Measurements from ENCODE around the gene HERPUD1.

GRCh38 chr16:56981729-56982271, 49.9 kb downstream of the HERPUD1 start:
- TF ChIP-seq ZNF444 (CRISPR knock-in tag; IDR thresholded peaks at IDR 0.05) (no peak), ZNF431 (CRISPR knock-in tag; IDR thresholded peaks at IDR 0.05) (no peak), GATAD2B (IDR thresholded peaks at IDR 0.05; ENCODE audit: borderline replicate concordance) (no peak), ZNF24 (IDR thresholded peaks at IDR 0.05) (no peak), RAD51 (IDR thresholded peaks at IDR 0.05; ENCODE audit: borderline replicate concordance, low read depth) (no peak), ZNF644 (tag; IDR thresholded peaks at IDR 0.05; ENCODE audit: low read depth) (no peak), ZNF407 (IDR thresholded peaks at IDR 0.05; ENCODE audit: low read depth) (no peak), RAD21 (CRISPR knock-in tag; conservative IDR thresholded peaks at IDR 0.05 in 1 of 2, IDR thresholded peaks at IDR 0.05 in 1 of 2) (no peak), DPF2 (IDR thresholded peaks at IDR 0.05) (no peak), POLR2A (conservative IDR thresholded peaks at IDR 0.05) (no peak)
- TF ChIP-seq, protein P1, sequence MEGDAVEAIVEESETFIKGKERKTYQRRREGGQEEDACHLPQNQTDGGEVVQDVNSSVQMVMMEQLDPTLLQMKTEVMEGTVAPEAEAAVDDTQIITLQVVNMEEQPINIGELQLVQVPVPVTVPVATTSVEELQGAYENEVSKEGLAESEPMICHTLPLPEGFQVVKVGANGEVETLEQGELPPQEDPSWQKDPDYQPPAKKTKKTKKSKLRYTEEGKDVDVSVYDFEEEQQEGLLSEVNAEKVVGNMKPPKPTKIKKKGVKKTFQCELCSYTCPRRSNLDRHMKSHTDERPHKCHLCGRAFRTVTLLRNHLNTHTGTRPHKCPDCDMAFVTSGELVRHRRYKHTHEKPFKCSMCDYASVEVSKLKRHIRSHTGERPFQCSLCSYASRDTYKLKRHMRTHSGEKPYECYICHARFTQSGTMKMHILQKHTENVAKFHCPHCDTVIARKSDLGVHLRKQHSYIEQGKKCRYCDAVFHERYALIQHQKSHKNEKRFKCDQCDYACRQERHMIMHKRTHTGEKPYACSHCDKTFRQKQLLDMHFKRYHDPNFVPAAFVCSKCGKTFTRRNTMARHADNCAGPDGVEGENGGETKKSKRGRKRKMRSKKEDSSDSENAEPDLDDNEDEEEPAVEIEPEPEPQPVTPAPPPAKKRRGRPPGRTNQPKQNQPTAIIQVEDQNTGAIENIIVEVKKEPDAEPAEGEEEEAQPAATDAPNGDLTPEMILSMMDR (IDR thresholded peaks at IDR 0.05 in 2 of 3, conservative IDR thresholded peaks at IDR 0.05 in 1 of 3; ENCODE audit: insufficient read depth in 2 of 3, low read depth in 1 of 3, low read length in 3 of 3), result no peak
- TF ChIP-seq, protein P2, sequence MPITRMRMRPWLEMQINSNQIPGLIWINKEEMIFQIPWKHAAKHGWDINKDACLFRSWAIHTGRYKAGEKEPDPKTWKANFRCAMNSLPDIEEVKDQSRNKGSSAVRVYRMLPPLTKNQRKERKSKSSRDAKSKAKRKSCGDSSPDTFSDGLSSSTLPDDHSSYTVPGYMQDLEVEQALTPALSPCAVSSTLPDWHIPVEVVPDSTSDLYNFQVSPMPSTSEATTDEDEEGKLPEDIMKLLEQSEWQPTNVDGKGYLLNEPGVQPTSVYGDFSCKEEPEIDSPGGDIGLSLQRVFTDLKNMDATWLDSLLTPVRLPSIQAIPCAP (CRISPR knock-in tag; IDR thresholded peaks at IDR 0.05; ENCODE audit: borderline replicate concordance), result no peak
